ENCODE results near the gene CAPN5.

DNA sequence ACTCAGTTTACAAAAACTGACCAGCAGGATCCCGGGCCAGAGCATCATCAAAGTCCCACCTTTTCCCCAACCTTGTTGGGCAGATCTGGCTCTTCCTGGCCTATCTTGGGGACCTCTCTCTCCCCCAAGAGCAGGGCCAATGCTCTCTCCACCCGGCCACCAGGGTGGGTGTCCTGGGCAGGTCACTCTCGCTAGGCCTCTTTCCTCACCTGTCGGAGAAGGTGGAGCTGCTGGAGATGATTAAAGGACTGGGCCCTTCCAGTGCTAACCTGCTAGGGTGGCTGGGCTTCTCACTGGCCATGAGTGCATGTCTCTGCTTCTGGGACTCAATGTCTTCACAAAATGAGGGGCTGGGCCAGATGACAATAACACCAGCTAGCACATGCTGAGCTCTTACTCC lies 2.9 kb upstream of the CAPN5 start:
- TF ChIP-seq CTCF (conservative IDR thresholded peaks at IDR 0.05; ENCODE audit: low read length) = no peak
- no peak for TF ChIP-seq EZH2phosphoT487 (IDR thresholded peaks at IDR 0.05; ENCODE audit: borderline replicate concordance)
